Glutamatergic neuron (in vitro differentiated cells): ENCODE measurements around the gene FOXP3. TPM values are rescaled to one million over a fixed set of nuclear protein-coding genes. Genes with fewer than 3 reads are reported as not detected.

ENCODE experiments used
- DNase-seq: peaks from one replicate; pipeline ENCODE4 v3.0.0; 2022
- H3K27ac Mint-ChIP-seq: one replicate; pipeline ENCODE4 v1.8.0; 2020; ENCODE audit warnings: mild to moderate bottlenecking, mixed read lengths, inconsistent platforms; ENCODE audit not compliant: unreplicated experiment
- H3K27me3 Mint-ChIP-seq: one replicate; pipeline ENCODE4 v1.8.0; 2020; ENCODE audit warnings: mild to moderate bottlenecking, moderate library complexity, mixed read lengths, inconsistent platforms; ENCODE audit not compliant: unreplicated experiment
- H3K36me3 Mint-ChIP-seq: one replicate; pipeline ENCODE4 v1.8.0; 2020; ENCODE audit warnings: mild to moderate bottlenecking, mixed read lengths, inconsistent platforms; ENCODE audit not compliant: unreplicated experiment
- H3K4me1 Mint-ChIP-seq: one replicate; pipeline ENCODE4 v1.8.0; 2020; ENCODE audit warnings: mild to moderate bottlenecking, low read depth, mixed read lengths, inconsistent platforms; ENCODE audit not compliant: unreplicated experiment
- H3K4me3 Mint-ChIP-seq: one replicate; pipeline ENCODE4 v1.8.0; 2020; ENCODE audit warnings: mild to moderate bottlenecking, mixed read lengths, inconsistent platforms; ENCODE audit not compliant: unreplicated experiment
- H3K9me3 Mint-ChIP-seq: one replicate; pipeline ENCODE4 v1.8.0; 2020; ENCODE audit warnings: mild to moderate bottlenecking, moderate library complexity, mixed read lengths, inconsistent platforms; ENCODE audit not compliant: unreplicated experiment
- CTCF ChIP-seq: fragments of 200-600 bp; sonication (generic); IDR thresholded peaks from one replicate; pipeline ENCODE4 v1.5.0; 2021; ENCODE audit not compliant: partially characterized antibody, unreplicated experiment
- total RNA-seq: library from RNA; stranded (reverse); fragmentation: NEBNext Ultra II Directional; extraction: Animal tissue kit (Norgen Biotek cat#: 25700); gene quantifications from one replicate; pipeline ENCODE4 v1.2.1, GENCODE V29; 2021; ENCODE audit not compliant: unreplicated experiment

FOXP3 gene
- total RNA-seq, 1 donor from 2014 or later = 0.78 TPM

- H3K9me3 Mint-ChIP-seq = peaks cover 3% of the 10 kb centered on the region
Observed at GRCh38 chrX:49220100-49220499, 44.4 kb downstream of the FOXP3 start.

GRCh38 chrX:49214996-49215526 lies 49.4 kb downstream of the FOXP3 start:
- peaks cover 4% of the 10 kb centered on the region for H3K9me3 Mint-ChIP-seq
- peaks cover 3% of the 10 kb centered on the region for H3K4me1 Mint-ChIP-seq
- DNase-seq = no peak
- no peak overlapping the region for H3K4me3 Mint-ChIP-seq
- no peak overlapping the region for H3K27ac Mint-ChIP-seq
- no peaks in the 10 kb centered on the region for H3K27me3 Mint-ChIP-seq
- peaks cover 5% of the 10 kb centered on the region for H3K36me3 Mint-ChIP-seq
- no peak for TF ChIP-seq CTCF

More at GRCh38 chrX:49220100-49220499, 44.4 kb downstream of the FOXP3 start:
- H3K4me1 Mint-ChIP-seq = peaks cover under 1% of the 10 kb centered on the region
- TF ChIP-seq CTCF = no peak
- H3K27ac Mint-ChIP-seq = no peak overlapping the region
- peaks cover 3% of the 10 kb centered on the region for H3K27me3 Mint-ChIP-seq
- no peaks in the 10 kb centered on the region for H3K36me3 Mint-ChIP-seq
- H3K4me3 Mint-ChIP-seq = no peak overlapping the region
- no peak for DNase-seq

GRCh38 chrX:49214416-49214815 lies 50.1 kb downstream of the FOXP3 start:
- peaks cover 3% of the 10 kb centered on the region for H3K4me1 Mint-ChIP-seq
- peaks cover 5% of the 10 kb centered on the region for H3K36me3 Mint-ChIP-seq
- H3K9me3 Mint-ChIP-seq = peaks cover 4% of the 10 kb centered on the region
- no peak overlapping the region for H3K27ac Mint-ChIP-seq
- DNase-seq = no peak
- no peak for TF ChIP-seq CTCF
- H3K4me3 Mint-ChIP-seq = no peak overlapping the region
- no peaks in the 10 kb centered on the region for H3K27me3 Mint-ChIP-seq

- H3K27ac Mint-ChIP-seq = no peak overlapping the region
- H3K4me3 Mint-ChIP-seq = no peak overlapping the region
- peaks cover 5% of the 10 kb centered on the region for H3K36me3 Mint-ChIP-seq
- DNase-seq = no peak
- no peaks in the 10 kb centered on the region for H3K27me3 Mint-ChIP-seq
- peaks cover 3% of the 10 kb centered on the region for H3K4me1 Mint-ChIP-seq
- peaks cover 2% of the 10 kb centered on the region for H3K9me3 Mint-ChIP-seq
- no peak for TF ChIP-seq CTCF
Observed at GRCh38 chrX:49212861-49213260, 51.6 kb downstream of the FOXP3 start.

- Mint-ChIP-seq H3K27me3 (no peaks in the 10 kb centered on the region), H3K4me3 (no peak overlapping the region), H3K27ac (no peak overlapping the region), H3K9me3 (peaks cover 2% of the 10 kb centered on the region), H3K4me1 (peaks cover 3% of the 10 kb centered on the region), H3K36me3 (peaks cover 5% of the 10 kb centered on the region)
- no peak for DNase-seq
- TF ChIP-seq CTCF = no peak
Observed at GRCh38 chrX:49212209-49212608, 52.3 kb downstream of the FOXP3 start.
